Endothelial cell of umbilical vein (primary cell): Measurements from ENCODE around the gene MAP4K1. TPM values are rescaled to one million over a fixed set of nuclear protein-coding genes. Genes with fewer than 3 reads are reported as not detected.

Experiments used
- BruUV-seq: library from RNA; stranded (reverse); fragments of 400-500 nt; replicated peaks from 2 replicates; lab custom pipeline; 2021; lab: Mats Ljungman, UMichigan
- CTCF ChIA-PET: fragments of 300-600, 350-600 bp; sonication (Branson Sonifier 250); formaldehyde crosslinking; loops from one replicate; lab custom pipeline; 2021; ENCODE audit warnings: antibody characterized with exemption, inconsistent platforms; lab: Charles Lee
- POLR2A ChIA-PET: fragments of 300-600, 350-600 bp; sonication (Branson Sonifier 250); formaldehyde crosslinking; loops from one replicate; lab custom pipeline; 2021; ENCODE audit warnings: antibody characterized with exemption, inconsistent platforms; lab: Charles Lee
- DNase-seq: peaks from one replicate; pipeline ENCODE4 v3.0.0-alpha.2; 2011; ENCODE audit warnings: low read depth, low spot score
- FAIRE-seq: peaks from 2 replicates; lab custom pipeline; 2011; peaks lifted over from hg19 to GRCh38; lab: Jason Lieb, UNC
- H2AFZ ChIP-seq: 2 replicates; pipeline ENCODE4 v1.6.0; 2012; ENCODE audit warnings: low read depth, low read length, control low read depth, inconsistent platforms
- H3K27ac ChIP-seq: 2 replicates; pipeline ENCODE4 v1.5.1; 2011; ENCODE audit warnings: low read depth, mild to moderate bottlenecking, control low read depth, low read length, moderate library complexity; ENCODE audit not compliant: insufficient read depth
- H3K27me3 ChIP-seq, 2 experiments: 2 replicates each; pipeline versions ENCODE4 v1.6.0 to v1.6.1; 2011; ENCODE audit warnings: low read length in 2 of 2, mixed read lengths in 1 of 2; ENCODE audit not compliant: control insufficient read depth in 2 of 2, insufficient read depth in 2 of 2
- H3K36me3 ChIP-seq, 2 experiments: 2 replicates in 1 of 2; 3 replicates in 1 of 2; pipeline ENCODE4 v1.5.1; 2011; ENCODE audit warnings: low read length in 2 of 2, mild to moderate bottlenecking in 1 of 2, moderate library complexity in 1 of 2; ENCODE audit not compliant: control insufficient read depth in 2 of 2, insufficient read depth in 2 of 2; ENCODE audit errors: extremely low read depth in 1 of 2
- H3K4me1 ChIP-seq: 3 replicates; pipeline ENCODE4 v1.5.1; 2011; ENCODE audit warnings: mild to moderate bottlenecking, low read length; ENCODE audit not compliant: control insufficient read depth, insufficient read depth; ENCODE audit errors: extremely low read depth
- H3K4me2 ChIP-seq: 2 replicates; pipeline ENCODE4 v1.6.1; 2011; ENCODE audit warnings: low read length, control low read depth, mixed read lengths; ENCODE audit not compliant: insufficient read depth
- H3K4me3 ChIP-seq, 3 experiments: fragments of 200-600 bp in 1 of 3; sonication (generic), shearing (Covaris generic) in 1 of 3; replicated peaks in 1 of 3; 2 replicates each; pipeline ENCODE4 v1.5.1; 2011 to 2016; ENCODE audit warnings: control low read depth in 3 of 3, low read length in 3 of 3, mild to moderate bottlenecking in 2 of 3, inconsistent platforms in 1 of 3, low read depth in 1 of 3, moderate library complexity in 1 of 3; ENCODE audit not compliant: insufficient read depth in 1 of 3
- H3K79me2 ChIP-seq: 2 replicates; pipeline ENCODE4 v1.6.0; 2012; ENCODE audit warnings: low read length, inconsistent platforms; ENCODE audit not compliant: control insufficient read depth, insufficient read depth
- H3K9ac ChIP-seq: replicated peaks from 2 replicates; pipeline ENCODE3; 2011; ENCODE audit warnings: low read length, control low read depth; ENCODE audit not compliant: insufficient read depth; ENCODE audit errors: extremely low read depth
- H3K9me1 ChIP-seq: replicated peaks from 3 replicates; pipeline ENCODE4 v1.6.0; 2011; ENCODE audit warnings: mild to moderate bottlenecking, low read length; ENCODE audit not compliant: control insufficient read depth, insufficient read depth; ENCODE audit errors: extremely low read depth
- H3K9me3 ChIP-seq: replicated peaks from 2 replicates; pipeline ENCODE4 v1.5.1; 2012; ENCODE audit warnings: low read length, inconsistent platforms; ENCODE audit not compliant: control insufficient read depth, insufficient read depth
- H4K20me1 ChIP-seq: replicated peaks from 2 replicates; pipeline ENCODE3; 2011; ENCODE audit warnings: mild to moderate bottlenecking, low read length; ENCODE audit not compliant: control insufficient read depth, insufficient read depth; ENCODE audit errors: extremely low read depth
- EZH2 ChIP-seq: IDR thresholded peaks from 2 replicates; pipeline ENCODE4 v1.6.1; 2012; ENCODE audit warnings: borderline replicate concordance, low read depth, mild to moderate bottlenecking, moderate library complexity, low read length, inconsistent platforms; ENCODE audit not compliant: severe bottlenecking
- FOS ChIP-seq: IDR thresholded peaks from 2 replicates; pipeline ENCODE4 v1.6.1; 2011; ENCODE audit warnings: mild to moderate bottlenecking, low read length, moderate library complexity, borderline replicate concordance; ENCODE audit not compliant: insufficient read depth
- GATA2 ChIP-seq: IDR thresholded peaks from 2 replicates; pipeline ENCODE4 v1.7.0; 2011; ENCODE audit warnings: low read depth, mild to moderate bottlenecking, moderate library complexity, mixed read lengths, low read length; ENCODE audit not compliant: insufficient read length, insufficient read depth
- JUN ChIP-seq: IDR thresholded peaks from 2 replicates; pipeline ENCODE4 v1.6.1; 2011; ENCODE audit warnings: borderline replicate concordance, low read depth; ENCODE audit not compliant: insufficient read length, insufficient read depth
- MYC ChIP-seq: IDR thresholded peaks from one replicate; pipeline ENCODE4 v1.6.1; 2011; ENCODE audit warnings: mild to moderate bottlenecking, low read depth, low read length
- POLR2A ChIP-seq: IDR thresholded peaks from 2 replicates; pipeline ENCODE4 v1.6.1; 2012; ENCODE audit warnings: low read depth, mild to moderate bottlenecking, control low read depth, low read length
- POLR2AphosphoS5 ChIP-seq: IDR thresholded peaks from 2 replicates; pipeline ENCODE4 v1.6.1; 2012; ENCODE audit warnings: low read depth, mild to moderate bottlenecking, control low read depth, low read length, moderate library complexity; ENCODE audit not compliant: insufficient read depth
- dilution Hi-C: fragments of 300-500 bp; cut with MboI; formaldehyde crosslinking; loops from one replicate; pipeline ENCODE4 v1.15.0; 2019; ENCODE audit warnings: low sequenced_read_pairs; ENCODE audit not compliant: extremely low pct_ligation_motif_present
- intact Hi-C: fragments of 100-400 bp; cut with micrococcal nuclease; formaldehyde crosslinking; loops from one replicate; pipeline ENCODE4 v1.10.0; 2022
- polyA plus RNA-seq, 4 experiments: library from polyadenylated mRNA; depleted of rRNA in 3 of 4; stranded (reverse) in 3 of 4; unstranded in 1 of 4; fragments of >200 nt; gene quantifications; 2 replicates each; pipeline versions ENCODE4 v1.2.1 to v1.2.3, GENCODE V29; 2011 to 2012; ENCODE audit warnings: missing spikeins in 1 of 4
- total RNA-seq: library from RNA; stranded (reverse); gene quantifications from 2 replicates; pipeline ENCODE4 v1.2.3, GENCODE V29; 2021
- TF ChIP-seq, protein P1 (sequence below): IDR thresholded peaks from 2 replicates; pipeline ENCODE4 v1.6.1; 2011; ENCODE audit not compliant: insufficient read depth, insufficient read length
- TF ChIP-seq, protein P2 (sequence below), 2 donors: IDR thresholded peaks; 1 replicate in 1 of 2; 2 replicates in 1 of 2; pipeline ENCODE4 v1.5.1; 2011; ENCODE audit warnings: low read length in 2 of 2, mild to moderate bottlenecking in 2 of 2, moderate library complexity in 2 of 2, control low read depth in 1 of 2, inconsistent platforms in 1 of 2, low read depth in 1 of 2; ENCODE audit not compliant: insufficient read depth in 1 of 2; ENCODE audit errors: extremely low read depth in 1 of 2

The MAP4K1 gene
- total and polyA plus RNA-seq, 2 donors (not counting 3 experiments of a cell fraction or from before 2014, with no cell fraction given), result 0.12 to 1.6 TPM

DNA sequence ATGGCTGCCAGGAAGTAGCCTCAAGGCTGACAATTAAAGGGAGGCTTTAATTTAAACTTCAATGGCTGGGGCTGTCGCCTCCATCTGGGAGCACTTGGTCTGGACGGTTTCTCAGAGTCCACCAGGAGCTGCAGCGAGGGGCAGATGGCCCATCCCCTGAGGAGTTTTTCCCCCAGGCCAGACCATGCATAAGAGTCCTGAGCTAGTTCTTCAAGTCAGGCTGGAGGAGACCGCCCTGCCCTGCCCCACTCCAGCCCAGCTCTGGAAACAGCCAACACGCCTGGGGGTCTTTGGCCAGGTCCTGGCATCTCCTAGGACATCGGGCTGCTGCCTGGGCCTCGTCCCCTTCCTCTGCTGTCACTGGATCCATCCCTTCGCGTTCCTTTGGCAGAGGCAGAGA, 24.4 kb upstream of the MAP4K1 start:
- Histone ChIP-seq H3K4me3 (no peak overlapping the region), H3K9me3 (no peaks in the 10 kb centered on the region), H3K36me3 (no peaks in the 10 kb centered on the region), H3K4me2 (no peak overlapping the region), H4K20me1 (no peaks in the 10 kb centered on the region), H2AFZ (no peak overlapping the region), H3K4me1 (peaks cover 5% of the 10 kb centered on the region), H3K79me2 (no peaks in the 10 kb centered on the region), H3K27ac (no peak overlapping the region), H3K9ac (no peak overlapping the region), H3K9me1 (no peaks in the 10 kb centered on the region), H3K27me3 (no peaks in the 10 kb centered on the region)
- FAIRE-seq (no peak), DNase-seq (no peak)
- ChIA-PET POLR2A (no interaction called here), CTCF (interaction anchor here (1.2 to 2.2 kb wide), 3 partner anchors 8 to 65 kb away, joined by 3 to 6 read pairs (median 3); no protein-coding TSS in a partner anchor)
- BruUV-seq, result no TSS peak
- dilution Hi-C loops (no loop called here), intact Hi-C loops (loop anchor here (10.0 kb wide), 1 partner anchor 213 kb away; no protein-coding TSS in a partner anchor)
- TF ChIP-seq, protein P1, sequence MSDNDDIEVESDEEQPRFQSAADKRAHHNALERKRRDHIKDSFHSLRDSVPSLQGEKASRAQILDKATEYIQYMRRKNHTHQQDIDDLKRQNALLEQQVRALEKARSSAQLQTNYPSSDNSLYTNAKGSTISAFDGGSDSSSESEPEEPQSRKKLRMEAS, result no peak
- TF ChIP-seq, protein P2, sequence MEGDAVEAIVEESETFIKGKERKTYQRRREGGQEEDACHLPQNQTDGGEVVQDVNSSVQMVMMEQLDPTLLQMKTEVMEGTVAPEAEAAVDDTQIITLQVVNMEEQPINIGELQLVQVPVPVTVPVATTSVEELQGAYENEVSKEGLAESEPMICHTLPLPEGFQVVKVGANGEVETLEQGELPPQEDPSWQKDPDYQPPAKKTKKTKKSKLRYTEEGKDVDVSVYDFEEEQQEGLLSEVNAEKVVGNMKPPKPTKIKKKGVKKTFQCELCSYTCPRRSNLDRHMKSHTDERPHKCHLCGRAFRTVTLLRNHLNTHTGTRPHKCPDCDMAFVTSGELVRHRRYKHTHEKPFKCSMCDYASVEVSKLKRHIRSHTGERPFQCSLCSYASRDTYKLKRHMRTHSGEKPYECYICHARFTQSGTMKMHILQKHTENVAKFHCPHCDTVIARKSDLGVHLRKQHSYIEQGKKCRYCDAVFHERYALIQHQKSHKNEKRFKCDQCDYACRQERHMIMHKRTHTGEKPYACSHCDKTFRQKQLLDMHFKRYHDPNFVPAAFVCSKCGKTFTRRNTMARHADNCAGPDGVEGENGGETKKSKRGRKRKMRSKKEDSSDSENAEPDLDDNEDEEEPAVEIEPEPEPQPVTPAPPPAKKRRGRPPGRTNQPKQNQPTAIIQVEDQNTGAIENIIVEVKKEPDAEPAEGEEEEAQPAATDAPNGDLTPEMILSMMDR (IDR thresholded peaks at IDR 0.05; ENCODE audit: extremely low read depth in 1 of 2, insufficient read depth in 1 of 2, low read depth in 1 of 2, low read length in 2 of 2), result no peak
- TF ChIP-seq GATA2 (no peak), FOS (no peak), MYC (no peak), EZH2 (no peak), POLR2A (no peak), JUN (no peak), POLR2AphosphoS5 (no peak)
